ENCODE results near the gene ZDHHC9.

DNA sequence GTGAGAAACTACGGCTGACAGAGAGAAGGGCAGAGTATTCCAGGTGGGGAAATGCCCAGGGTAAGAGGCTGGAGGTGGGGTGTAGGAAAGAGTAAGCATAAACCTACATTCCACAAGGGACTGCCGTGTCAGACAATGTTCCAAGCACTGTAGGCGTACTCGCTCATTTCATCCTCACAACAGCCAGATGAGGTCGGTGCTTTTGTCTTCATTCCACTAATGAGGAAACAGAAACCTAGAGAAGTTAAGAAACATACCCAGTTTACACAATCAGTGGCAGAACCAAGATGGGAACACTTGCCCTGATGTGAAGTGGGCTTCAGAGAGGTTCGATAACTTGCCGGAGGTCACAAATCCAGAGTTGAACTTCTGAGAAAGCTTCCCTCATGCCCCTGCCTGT, 59.3 kb downstream of the ZDHHC9 start:
- TF ChIP-seq, protein P1, sequence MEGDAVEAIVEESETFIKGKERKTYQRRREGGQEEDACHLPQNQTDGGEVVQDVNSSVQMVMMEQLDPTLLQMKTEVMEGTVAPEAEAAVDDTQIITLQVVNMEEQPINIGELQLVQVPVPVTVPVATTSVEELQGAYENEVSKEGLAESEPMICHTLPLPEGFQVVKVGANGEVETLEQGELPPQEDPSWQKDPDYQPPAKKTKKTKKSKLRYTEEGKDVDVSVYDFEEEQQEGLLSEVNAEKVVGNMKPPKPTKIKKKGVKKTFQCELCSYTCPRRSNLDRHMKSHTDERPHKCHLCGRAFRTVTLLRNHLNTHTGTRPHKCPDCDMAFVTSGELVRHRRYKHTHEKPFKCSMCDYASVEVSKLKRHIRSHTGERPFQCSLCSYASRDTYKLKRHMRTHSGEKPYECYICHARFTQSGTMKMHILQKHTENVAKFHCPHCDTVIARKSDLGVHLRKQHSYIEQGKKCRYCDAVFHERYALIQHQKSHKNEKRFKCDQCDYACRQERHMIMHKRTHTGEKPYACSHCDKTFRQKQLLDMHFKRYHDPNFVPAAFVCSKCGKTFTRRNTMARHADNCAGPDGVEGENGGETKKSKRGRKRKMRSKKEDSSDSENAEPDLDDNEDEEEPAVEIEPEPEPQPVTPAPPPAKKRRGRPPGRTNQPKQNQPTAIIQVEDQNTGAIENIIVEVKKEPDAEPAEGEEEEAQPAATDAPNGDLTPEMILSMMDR (IDR thresholded peaks at IDR 0.05): no peak
- TF ChIP-seq POLR2AphosphoS5 (IDR thresholded peaks at IDR 0.05): no peak
- TF ChIP-seq POLR2A (IDR thresholded peaks at IDR 0.05): no peak
- no peak for TF ChIP-seq EP300 (IDR thresholded peaks at IDR 0.05)
